Ecto neural progenitor cell (in vitro differentiated cells): Measurements from ENCODE around the gene CD1B.
"Not testable (repeated sequence)": the region's sequence is repeated elsewhere in the genome, so short reads cannot be mapped to it uniquely, and the experiment has no call there.

Experiments
- DNase-seq: peaks from one replicate; pipeline ENCODE4 v3.0.0-alpha.2; 2018; ENCODE audit warnings: low spot score

Gene CD1B

DNA sequence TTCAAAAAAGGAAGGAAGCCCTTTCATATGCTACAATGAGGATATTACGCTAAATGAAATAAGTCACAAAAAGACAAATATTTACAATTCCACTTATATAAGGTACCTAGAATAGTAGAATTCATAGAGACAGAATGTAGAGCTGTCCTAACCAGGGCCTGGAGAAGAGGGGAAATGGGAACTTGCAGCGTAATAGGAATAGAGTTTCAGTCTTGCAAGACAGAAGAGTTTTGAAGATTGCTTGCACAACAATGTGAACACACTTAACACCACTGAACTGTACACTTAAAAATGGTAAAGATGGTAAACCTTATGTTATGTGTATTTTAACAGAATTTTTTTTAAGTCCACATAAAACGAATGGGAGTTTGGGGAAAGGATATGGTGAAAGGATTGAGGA lies 2.9 kb downstream of the CD1B start:
- DNase-seq, result no peak

DNA sequence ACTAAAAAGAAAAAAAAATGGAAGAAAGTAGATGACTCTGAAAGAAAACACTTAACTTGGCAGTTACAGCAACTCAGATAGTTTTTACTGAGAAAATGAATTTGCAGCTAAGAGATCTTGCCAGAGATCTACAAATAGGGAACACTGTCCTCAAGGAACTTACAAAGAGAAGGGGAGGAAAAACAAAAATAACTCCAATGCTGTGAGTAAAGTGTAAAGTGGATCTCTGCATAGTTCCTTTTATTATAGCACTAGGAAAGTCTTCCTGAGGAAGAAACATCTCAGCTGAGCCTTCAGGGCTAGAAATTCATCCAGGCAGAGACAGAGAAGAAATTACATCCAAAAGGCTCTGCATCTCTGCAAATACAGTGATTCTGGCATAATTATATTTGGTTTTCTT lies 3.9 kb downstream of the CD1B start:
- no peak for DNase-seq

DNA sequence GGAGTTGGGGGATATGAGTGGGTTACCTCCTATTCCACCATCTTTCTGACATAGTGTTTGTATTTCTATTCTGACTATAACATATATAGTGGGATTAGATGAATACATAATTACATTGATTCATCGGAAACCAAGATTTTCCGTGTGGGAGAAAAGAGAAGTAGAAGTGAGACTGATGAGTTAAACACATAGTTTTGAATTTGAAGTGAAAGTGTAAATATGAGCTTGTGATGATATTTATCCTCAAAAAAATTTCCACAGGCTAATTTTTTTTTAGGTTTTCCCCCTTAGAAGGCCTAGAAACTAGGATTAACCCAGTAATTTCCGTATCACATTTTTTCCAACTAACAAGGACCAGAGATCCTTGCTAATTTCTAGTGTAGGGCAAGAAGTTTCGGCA lies 6.9 kb downstream of the CD1B start:
- no peak for DNase-seq

DNA sequence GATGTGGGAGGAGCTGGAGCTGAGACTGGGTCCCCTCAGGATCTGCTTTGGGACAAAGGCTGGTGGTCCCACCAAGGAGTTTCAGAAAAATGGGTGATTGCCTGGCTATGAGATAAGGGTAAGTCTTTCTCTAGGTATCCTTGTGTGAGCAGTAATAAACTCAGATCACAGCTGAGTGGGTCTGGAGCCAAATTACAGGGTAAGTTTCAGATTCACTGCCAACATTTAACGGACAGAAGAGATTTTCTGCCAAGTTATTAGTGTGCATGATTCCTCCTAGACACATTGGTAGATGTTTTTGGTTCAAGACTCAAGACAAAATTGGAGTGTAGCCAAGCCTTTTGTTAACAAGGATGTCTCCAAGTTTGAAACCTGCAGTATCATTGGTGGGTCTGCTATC lies 7.5 kb downstream of the CD1B start:
- DNase-seq, result no peak

DNA sequence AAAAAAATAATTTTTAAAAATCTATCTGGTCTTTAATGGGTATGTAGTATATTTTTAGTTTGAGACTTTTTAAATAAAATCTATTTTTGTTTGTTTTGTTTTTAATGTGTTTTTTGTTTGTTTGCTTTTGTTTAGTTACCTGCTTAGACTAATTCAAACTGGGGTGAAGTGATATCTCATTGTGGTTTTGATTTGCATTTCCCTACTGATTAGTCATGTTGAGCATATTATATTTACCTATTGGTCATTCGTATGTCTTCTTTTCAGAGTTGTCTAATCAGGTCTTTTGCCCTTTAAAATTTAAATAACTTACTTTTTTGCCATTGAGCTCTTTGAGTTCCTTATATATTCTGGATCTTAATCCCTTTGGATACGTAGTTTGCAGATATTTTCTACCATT lies 20.3 kb downstream of the CD1B start:
- DNase-seq, result no peak

DNA sequence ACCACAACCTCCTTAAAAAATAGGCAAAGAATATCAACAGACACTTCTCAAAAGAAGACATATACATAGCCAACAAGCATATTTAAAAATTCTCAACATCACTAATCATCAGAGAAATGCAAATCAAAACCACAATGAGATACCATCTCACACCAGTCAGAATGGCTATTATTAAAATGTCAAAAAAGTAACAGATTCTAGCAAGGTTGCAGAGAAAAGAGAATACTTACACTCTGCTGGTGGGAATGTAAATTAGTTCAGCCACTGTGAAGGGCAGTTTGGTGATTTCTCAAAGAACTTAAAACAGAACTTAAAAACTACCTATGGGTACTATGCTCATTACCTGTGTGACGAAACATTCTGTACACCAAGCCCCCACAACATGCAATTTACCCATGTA lies 20.7 kb downstream of the CD1B start:
- DNase-seq, result no peak

DNA sequence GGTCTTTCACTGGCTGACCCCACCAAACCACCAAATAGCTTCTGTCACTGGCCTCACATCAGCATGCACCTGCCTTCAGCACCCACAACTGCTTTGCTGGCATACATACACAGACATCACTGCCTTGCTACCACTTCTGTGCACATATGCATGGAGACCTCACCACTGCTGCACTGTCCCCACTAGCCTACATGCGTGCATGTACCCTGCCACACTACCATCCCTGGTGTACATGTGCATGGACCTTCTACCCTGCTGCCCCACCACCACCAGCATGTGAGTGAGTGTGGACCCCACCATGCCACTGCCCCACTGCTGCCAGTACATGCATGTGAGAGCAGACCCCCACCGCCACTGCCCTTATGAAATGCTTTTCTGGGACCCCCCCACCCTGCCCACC lies 35.5 kb downstream of the CD1B start:
- DNase-seq, result no peak

DNA sequence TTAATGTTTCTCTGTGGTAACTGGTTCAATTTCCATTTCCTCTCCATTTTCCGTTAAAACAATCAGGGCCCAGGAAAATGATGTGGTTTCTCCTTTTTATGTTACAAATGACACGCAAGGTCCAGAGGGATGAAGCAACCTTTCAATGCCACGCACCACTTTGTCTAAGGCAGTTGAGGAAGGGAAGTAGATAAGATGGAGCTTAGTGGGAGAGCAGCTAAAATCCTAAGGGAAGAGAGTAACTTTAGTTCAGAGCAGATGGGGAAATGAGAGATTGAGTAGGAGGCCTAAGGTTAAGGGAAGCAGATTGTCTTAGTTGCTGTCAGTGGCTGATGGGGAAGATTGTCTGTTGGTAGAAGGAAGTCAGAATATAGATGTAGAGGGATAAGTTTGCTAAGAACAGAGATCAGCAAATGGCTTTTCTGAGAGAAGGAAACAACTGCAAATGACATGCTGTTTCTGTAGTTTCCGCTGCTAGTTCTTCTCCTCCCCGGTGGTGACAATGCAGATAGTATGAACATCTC lies 40.9 kb downstream of the CD1B start:
- no peak for DNase-seq

DNA sequence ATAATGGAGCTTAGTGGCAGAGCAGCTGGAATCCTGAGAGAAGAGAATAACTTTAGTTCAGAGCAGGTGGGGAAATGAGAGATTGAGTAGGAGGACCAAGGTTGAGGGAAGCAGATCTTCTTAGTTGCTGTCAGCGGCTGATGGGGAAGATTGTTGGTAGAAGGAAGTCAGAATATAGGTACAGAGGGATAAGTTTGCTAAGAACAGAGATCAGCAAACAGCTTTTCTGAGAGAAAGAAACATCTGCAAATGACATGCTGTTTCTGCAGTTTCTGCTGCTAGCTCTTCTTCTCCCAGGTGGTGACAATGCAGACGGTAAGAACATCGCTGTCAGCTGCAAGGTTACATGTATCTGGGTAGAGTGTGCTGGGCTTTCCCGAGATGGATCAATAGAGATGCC lies 41.5 kb downstream of the CD1B start, which contains the start of gene CD1C:
TSS of gene CD1C (plus strand) at position 113 of the 400 bp plus-strand sequence. CDS start at position 255, 142 bp downstream.
- no peak for DNase-seq

DNA sequence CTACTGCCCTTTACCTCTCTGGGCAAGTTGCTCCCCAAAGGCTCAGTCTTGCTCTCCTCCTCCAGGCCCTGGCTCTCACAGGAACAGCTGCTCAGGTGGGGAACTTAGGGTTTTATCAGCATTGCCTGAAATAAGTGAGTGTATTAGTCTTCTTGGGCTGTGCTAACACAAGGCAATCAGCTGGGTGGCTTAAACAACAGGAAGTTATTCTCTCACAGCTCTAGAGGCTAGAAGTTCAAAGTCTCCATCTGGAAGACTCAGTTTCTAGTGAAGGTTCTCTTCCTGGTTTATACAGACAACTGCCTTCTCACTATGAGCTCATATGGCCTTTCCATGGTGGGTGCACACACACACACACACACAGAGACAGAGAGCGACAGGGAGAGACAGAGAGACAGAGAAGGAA lies 44.4 kb downstream of the CD1B start:
- no peak for DNase-seq

DNA sequence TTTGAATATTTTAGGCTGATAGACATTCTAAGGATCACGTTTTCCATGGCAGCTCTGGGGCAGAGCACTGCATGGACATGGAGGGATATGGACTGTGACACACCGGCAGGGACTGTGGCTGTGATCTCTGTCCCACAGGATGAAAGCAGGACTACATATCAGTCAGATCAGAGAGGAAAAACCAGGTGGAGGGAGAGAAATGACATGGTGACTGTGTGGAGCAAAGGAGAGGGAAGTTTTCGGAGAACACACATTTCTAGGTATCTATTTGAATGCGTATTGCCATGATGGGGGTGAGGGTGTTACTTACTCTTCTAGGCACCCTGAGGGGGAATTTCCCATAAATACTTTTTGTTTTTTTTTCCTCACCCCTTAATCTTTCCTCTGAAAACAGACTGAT lies 44.8 kb downstream of the CD1B start:
- DNase-seq, result no peak

DNA sequence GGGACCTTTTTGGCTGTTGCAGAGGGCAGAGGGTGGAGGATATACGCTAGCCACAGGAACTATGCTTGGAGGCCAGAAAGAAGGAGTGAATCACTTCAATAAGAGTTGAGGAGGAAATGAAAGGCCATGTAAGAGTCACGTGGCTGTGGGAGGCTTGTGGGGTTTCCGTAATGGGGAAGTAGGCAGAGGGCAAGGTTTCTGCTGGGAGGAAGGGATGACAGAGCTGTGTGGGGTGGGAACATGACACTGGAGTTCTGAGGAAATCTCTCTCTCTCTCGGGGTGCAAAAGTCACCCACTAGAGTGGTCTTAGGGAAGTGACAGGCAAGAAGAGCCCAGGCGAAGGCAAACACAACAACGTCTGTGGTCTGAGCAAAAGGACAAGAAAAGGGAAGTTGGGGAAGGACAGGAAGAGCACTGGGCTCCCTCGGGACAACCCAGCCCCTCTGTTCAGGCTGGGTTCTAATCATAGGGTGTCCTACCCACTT lies 45.5 kb downstream of the CD1B start:
- no peak for DNase-seq

DNA sequence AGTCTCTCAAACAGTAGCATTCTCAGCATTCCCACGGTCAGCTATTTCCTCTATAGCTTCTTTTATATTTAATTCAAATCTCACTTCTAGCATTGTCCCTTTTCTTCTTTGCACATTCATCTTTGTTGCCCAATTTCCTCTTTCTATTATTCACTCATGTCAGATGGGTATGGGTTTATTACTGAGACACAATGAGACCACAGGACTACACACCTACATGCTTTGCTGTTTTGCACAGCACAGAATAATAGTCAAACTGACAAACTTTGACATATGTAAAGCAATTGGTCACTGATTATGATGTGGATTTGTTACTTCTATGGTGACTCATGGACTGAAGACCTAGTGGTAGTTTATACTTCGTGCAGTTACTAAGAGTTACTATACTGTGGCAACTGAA lies 47.4 kb downstream of the CD1B start:
- DNase-seq, result no peak

DNA sequence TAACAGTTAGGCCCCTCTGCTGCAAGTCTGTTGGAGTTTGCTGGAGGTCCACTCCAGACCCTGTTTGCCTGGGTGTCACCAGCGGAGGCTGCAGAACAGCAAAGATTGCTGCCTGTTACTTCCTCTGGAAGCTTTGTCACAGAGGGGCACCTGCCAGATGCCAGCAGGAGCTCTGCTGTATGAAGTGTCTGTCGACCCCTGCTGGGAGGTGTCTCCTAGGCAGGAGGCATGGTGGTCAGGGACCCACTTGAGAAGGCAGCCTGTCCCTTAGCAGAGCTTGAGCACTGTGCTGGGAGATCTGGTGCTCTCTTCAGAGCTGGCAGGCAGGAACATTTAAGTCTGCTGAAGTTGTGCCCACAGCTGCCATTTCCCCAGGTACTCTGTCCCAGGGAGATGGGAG lies 48.9 kb downstream of the CD1B start:
- DNase-seq, result not testable (repeated sequence)
